Activated CD8-positive, alpha-beta T cell treated with anti-CD3 and anti-CD28 coated beads, Interleukin-2, amount 10 ng/mL, durations not matched to agents 7 days and 5 days (primary cell): ENCODE results near the gene SLC6A17. TPM values are rescaled to one million over a fixed set of nuclear protein-coding genes. Genes with fewer than 3 reads are reported as not detected.

Experiments used
- ATAC-seq: fragments of 150-1000 bp; cut with Tn5 transposase; one replicate; pipeline ENCODE4 v1.10.0; 2021; ENCODE audit warnings: moderate library complexity
- CTCF ChIA-PET: fragments of 350-600 bp; sonication (Branson Sonifier 250); formaldehyde crosslinking; loops from one replicate; lab custom pipeline; 2021; ENCODE audit warnings: antibody characterized with exemption; lab: Charles Lee
- POLR2A ChIA-PET: fragments of 350-600 bp; sonication (Branson Sonifier 250); formaldehyde crosslinking; loops from one replicate; lab custom pipeline; 2021; ENCODE audit warnings: antibody characterized with exemption; lab: Charles Lee
- DNase-seq: peaks from one replicate; pipeline ENCODE4 v3.0.0-alpha.2; 2020
- H3K27ac Mint-ChIP-seq: one replicate; pipeline ENCODE4 v1.8.0; 2021; ENCODE audit warnings: mild to moderate bottlenecking, mixed read lengths
- H3K27me3 Mint-ChIP-seq: one replicate; pipeline ENCODE4 v1.8.0; 2021; ENCODE audit warnings: low read depth, mixed read lengths
- H3K36me3 Mint-ChIP-seq: one replicate; pipeline ENCODE4 v1.8.0; 2021; ENCODE audit warnings: low read depth, mixed read lengths
- H3K4me1 Mint-ChIP-seq: one replicate; pipeline ENCODE4 v1.8.0; 2021; ENCODE audit warnings: low read depth, mixed read lengths
- H3K4me3 Mint-ChIP-seq: one replicate; pipeline ENCODE4 v1.8.0; 2021; ENCODE audit warnings: mild to moderate bottlenecking, mixed read lengths
- H3K9me3 Mint-ChIP-seq: one replicate; pipeline ENCODE4 v1.8.0; 2022; ENCODE audit warnings: mixed read lengths; ENCODE audit not compliant: insufficient read depth
- total RNA-seq, 2 experiments: library from RNA; stranded (reverse); gene quantifications; one replicate each; pipeline ENCODE4 v1.2.3, GENCODE V29; 2021

The SLC6A17 gene
- total RNA-seq, 2 experiments from 2014 or later, result not detected

DNA sequence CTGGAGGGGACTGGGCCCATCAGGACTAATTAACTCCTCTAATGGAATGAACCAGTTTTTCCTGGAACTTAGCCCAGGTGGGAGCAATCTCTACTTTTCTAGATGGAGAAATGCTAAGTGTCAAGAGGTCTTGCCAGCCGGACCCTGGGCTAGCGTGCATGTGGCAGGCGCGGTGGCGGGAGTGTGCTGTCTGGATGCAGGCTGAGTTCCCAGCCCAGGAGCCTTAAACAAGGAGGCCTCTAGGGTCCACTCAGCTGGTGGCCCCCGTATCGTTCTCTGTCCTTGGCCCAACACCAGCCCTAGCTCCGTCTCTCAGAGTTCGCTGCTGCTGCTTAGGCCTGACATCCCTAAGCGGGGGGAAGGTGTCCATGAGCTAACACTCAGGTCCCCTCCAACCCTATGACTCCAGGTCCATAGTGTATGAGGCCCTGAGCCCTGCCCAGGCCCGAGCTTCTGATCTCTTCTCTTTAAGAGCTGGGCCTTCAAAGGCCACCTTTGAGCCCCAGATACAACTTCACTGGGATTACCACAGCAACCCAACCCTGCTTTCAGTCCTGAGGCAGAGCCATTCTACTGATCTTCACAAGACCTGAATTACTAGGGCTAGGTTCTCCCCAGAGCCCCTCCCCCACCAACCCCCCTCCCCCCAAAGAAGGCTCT is 56.1 kb downstream of the SLC6A17 start:
- ATAC-seq (no peak), DNase-seq (no peak)
- Mint-ChIP-seq H3K27me3 (peaks cover 2% of the 10 kb centered on the region), H3K4me1 (peaks cover 40% of the 10 kb centered on the region), H3K9me3 (no peaks in the 10 kb centered on the region), H3K36me3 (no peaks in the 10 kb centered on the region), H3K4me3 (no peak overlapping the region), H3K27ac (no peak overlapping the region)
- POLR2A ChIA-PET, result interaction anchor here (7.3 kb wide), 1 partner anchor 132 kb away, joined by 69 read pairs; the partner anchor contains the start of gene RBM15
- CTCF ChIA-PET, result interaction anchor here (0.6 to 10.7 kb wide), 26 partner anchors 9 to 291 kb away, joined by 3 to 460 read pairs (median 6); partner anchors contain the start of genes LAMTOR5 and RBM15

- peaks cover 46% of the 10 kb centered on the region for H3K4me1 Mint-ChIP-seq
- peaks cover 8% of the 10 kb centered on the region for H3K27me3 Mint-ChIP-seq
- H3K27ac Mint-ChIP-seq, result peak overlapping the region; percentile 58
- POLR2A ChIA-PET, result interaction anchor here (0.6 to 7.3 kb wide), 4 partner anchors 105 to 200 kb away, joined by 3 to 69 read pairs (median 4); partner anchors contain the start of genes LAMTOR5 and RBM15
- DNase-seq (peak; percentile 88), ATAC-seq (peak; percentile 14)
- H3K36me3 Mint-ChIP-seq, result peaks cover 1% of the 10 kb centered on the region
- H3K4me3 Mint-ChIP-seq, result no peak overlapping the region
- CTCF ChIA-PET, result interaction anchor here (0.5 to 10.7 kb wide), 66 partner anchors 9 to 396 kb away, joined by 3 to 460 read pairs (median 5); partner anchors contain the start of genes LAMTOR5, RBM15 and STRIP1
- no peaks in the 10 kb centered on the region for H3K9me3 Mint-ChIP-seq
These were observed 57.5 kb downstream of the SLC6A17 start for GRCh38 chr1:110207831-110208230.

DNA sequence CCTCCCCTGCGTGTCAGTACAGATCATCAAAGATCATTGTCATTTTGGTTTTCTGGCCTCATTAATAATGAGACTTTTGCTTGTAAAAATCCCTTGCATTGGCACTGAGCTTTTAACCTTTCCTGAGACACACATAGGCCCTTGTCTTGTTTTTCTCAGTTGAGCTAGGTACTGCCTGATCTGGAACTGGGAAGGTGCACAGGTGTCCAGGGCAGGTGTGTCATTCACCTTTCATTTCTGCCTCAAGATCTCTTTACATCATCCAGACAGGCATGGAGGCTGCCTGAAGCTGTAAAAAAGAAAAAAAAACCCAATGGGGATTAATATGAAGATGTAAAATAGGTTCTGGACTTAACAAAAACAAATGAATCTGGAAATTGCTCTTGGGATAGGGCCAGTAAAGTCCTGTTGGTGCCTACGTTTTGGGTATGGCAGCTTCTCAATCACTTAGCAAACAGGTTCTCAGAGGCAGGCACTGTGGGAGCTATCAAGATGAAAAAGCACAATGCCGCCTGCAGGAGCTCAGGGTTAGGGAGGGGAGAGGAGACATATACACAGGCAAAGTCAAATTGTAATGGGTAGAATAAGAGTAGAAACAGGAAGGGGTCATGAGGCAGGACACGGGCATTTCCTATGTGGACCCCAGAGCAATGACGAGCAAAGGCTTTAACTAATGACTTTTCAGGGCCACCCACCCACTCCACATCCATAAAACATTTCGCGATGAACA is 58.8 kb downstream of the SLC6A17 start:
- Mint-ChIP-seq H3K9me3 (no peaks in the 10 kb centered on the region), H3K27me3 (peaks cover 8% of the 10 kb centered on the region), H3K4me1 (peaks cover 42% of the 10 kb centered on the region), H3K36me3 (peaks cover 1% of the 10 kb centered on the region), H3K27ac (peak overlapping the region; percentile 95), H3K4me3 (peak overlapping the region; percentile 80)
- CTCF ChIA-PET, result interaction anchor here (0.7 to 10.7 kb wide), 27 partner anchors 10 to 300 kb away, joined by 3 to 460 read pairs (median 6); partner anchors contain the start of genes LAMTOR5, RBM15 and STRIP1
- DNase-seq (no peak), ATAC-seq (no peak)
- POLR2A ChIA-PET, result interaction anchor here (0.7 to 7.3 kb wide), 5 partner anchors 17 to 187 kb away, joined by 3 to 69 read pairs (median 3); partner anchors contain the start of gene RBM15

DNA sequence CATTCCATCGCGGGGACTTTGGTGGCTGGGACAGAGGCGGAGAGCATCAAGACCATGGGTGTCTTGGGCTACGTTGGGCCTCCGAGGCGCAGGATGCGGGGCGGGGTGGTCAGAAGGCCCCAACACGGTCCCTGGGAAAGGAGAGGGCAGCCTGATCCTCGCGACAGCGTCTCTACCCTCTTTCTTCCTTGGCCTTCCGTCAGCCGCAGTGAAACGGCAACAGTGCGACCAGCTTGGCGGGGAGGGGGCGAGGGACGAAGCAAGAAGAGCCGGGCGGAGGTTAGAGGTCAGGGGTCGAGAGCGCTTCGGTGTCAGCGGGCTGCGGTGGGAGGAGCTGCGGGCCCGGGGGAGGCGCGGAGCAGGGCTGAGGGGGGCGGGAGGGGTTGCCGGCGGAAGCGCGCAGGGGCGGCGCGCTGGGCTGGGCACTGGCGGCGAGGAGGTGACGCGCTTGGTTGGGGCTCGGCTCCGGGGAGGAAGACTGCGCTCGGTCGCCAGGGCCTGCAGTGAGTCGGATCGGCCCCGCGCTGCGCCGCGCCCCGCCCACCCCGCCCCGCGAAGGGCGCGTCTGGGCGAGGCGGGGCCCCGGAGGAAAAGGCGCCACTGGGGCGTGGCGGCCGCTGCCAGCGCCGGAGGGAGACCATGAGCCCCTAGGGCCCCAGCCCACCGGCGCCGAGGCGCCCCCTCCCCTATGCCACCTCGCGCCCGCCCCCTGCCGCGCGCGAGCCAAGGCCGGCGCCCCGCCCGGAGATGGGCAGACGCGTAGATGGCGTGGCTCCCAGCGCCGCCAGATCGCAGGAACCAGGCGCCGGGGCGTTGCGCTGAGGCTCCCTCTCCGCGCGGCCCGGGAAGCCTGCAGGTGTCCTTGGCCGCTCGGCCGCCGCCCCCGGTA is 59.7 kb downstream of the SLC6A17 start, which contains the start of gene KCNC4:
Gene KCNC4 (plus strand): TSS at position 600 of the 889 bp plus-strand sequence. CDS start 1,186 bp downstream, outside the sequence.
- peak within 1 kb of the TSS; percentile 81 for H3K4me3 Mint-ChIP-seq
- H3K36me3 Mint-ChIP-seq, result peaks cover 1% of the 10 kb centered on the region
- H3K9me3 Mint-ChIP-seq, result no peaks in the 10 kb centered on the region
- H3K4me1 Mint-ChIP-seq, result peaks cover 42% of the 10 kb centered on the region
- POLR2A ChIA-PET, result interaction anchor here (0.7 to 7.3 kb wide), 4 partner anchors 18 to 176 kb away, joined by 3 to 69 read pairs (median 4); partner anchors contain the start of genes RBM15 and STRIP1
- DNase-seq (peak; percentile 96), ATAC-seq (peak; percentile 92)
- H3K27me3 Mint-ChIP-seq, result peaks cover 8% of the 10 kb centered on the region
- CTCF ChIA-PET, result interaction anchor here (0.7 to 10.7 kb wide), 16 partner anchors 9 to 299 kb away, joined by 3 to 460 read pairs (median 20); partner anchors contain the start of genes LAMTOR5 and RBM15
- peak within 1 kb of the TSS; percentile 95 for H3K27ac Mint-ChIP-seq

DNA sequence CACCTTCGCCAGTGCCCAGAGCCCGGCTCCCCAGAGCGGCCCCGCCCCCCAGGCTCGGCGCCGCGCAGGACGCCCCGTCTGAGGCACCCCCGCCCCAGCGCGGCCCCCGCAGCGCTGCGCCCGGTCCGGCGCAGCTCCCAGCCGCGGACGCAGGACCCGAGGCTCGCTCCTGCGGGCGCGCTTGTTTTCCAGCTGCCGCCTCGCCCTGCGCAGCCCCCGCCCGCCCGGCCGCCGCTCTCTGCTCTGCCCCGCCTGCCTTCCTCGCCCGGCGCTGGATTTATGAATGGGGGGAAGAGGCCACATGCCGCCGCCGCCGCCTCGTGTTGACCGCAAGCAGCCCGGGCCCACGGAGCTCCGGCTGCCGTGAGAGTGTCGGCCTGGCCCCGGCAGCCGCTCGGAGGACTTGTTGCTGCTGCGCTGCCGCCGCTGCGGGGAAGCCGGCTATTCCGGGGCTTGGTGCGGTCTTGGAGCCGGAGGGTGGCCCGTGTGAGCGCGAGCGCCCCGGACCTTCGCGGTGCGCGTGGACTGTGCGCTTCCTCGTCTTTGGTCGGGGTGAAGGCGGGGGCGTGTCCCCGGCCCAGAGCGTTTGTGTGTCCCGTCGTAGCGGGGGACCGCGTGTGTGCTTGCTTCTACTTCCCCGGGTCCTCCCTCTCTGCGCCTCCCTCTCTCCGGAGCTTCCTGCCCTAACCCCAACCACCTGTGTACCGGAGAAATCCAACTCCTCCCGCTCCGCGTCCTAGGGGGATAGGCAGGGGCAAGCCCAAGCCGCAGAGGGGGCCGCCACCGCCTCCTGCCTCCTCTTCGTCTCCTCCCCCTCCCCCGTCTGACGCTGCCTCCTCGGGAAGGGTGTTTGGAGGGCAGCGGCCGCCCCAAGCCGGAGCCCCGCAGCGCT is 60.6 kb downstream of the SLC6A17 start:
- H3K36me3 Mint-ChIP-seq, result peaks cover 1% of the 10 kb centered on the region
- ChIA-PET POLR2A (interaction anchor here (0.6 to 7.3 kb wide), 4 partner anchors 128 to 434 kb away, joined by 3 to 69 read pairs (median 4); partner anchors contain the start of genes RBM15 and STRIP1), CTCF (interaction anchor here (0.7 to 10.7 kb wide), 6 partner anchors 8 to 286 kb away, joined by 3 to 460 read pairs (median 16); no protein-coding TSS in a partner anchor)
- H3K9me3 Mint-ChIP-seq, result no peaks in the 10 kb centered on the region
- ATAC-seq (peak; percentile 23), DNase-seq (peak; percentile 67)
- H3K4me3 Mint-ChIP-seq, result peak overlapping the region; percentile 81
- H3K27ac Mint-ChIP-seq, result peak overlapping the region; percentile 80
- peaks cover 8% of the 10 kb centered on the region for H3K27me3 Mint-ChIP-seq
- peaks cover 42% of the 10 kb centered on the region for H3K4me1 Mint-ChIP-seq

DNA sequence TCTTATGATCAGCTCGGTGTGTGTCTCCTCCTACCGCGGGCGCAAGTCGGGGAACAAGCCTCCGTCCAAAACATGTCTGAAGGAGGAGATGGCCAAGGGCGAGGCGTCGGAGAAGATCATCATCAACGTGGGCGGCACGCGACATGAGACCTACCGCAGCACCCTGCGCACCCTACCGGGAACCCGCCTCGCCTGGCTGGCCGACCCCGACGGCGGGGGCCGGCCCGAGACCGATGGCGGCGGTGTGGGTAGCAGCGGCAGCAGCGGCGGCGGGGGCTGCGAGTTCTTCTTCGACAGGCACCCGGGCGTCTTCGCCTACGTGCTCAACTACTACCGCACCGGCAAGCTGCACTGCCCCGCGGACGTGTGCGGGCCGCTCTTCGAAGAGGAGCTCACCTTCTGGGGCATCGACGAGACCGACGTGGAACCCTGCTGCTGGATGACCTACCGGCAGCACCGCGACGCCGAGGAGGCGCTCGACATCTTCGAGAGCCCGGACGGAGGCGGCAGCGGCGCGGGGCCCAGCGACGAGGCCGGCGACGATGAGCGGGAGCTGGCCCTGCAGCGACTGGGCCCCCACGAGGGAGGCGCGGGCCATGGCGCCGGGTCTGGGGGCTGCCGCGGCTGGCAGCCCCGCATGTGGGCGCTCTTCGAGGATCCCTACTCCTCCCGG is 61.3 kb downstream of the SLC6A17 start:
- Mint-ChIP-seq H3K4me1 (peaks cover 45% of the 10 kb centered on the region), H3K27me3 (peaks cover 8% of the 10 kb centered on the region), H3K9me3 (no peaks in the 10 kb centered on the region), H3K36me3 (peaks cover 1% of the 10 kb centered on the region), H3K27ac (peak overlapping the region; percentile 80), H3K4me3 (peak overlapping the region; percentile 81)
- no peak for ATAC-seq
- CTCF ChIA-PET, result interaction anchor here (1.0 to 5.7 kb wide), 6 partner anchors 9 to 285 kb away, joined by 3 to 74 read pairs (median 12); partner anchors contain the start of gene RBM15
- POLR2A ChIA-PET, result interaction anchor here (0.6 to 7.3 kb wide), 2 partner anchors 127 to 433 kb away, joined by 3 to 69 read pairs; partner anchors contain the start of gene RBM15
- no peak for DNase-seq

GRCh38 chr1:110212169-110213142 is 62.2 kb downstream of the SLC6A17 start:
- peaks cover 39% of the 10 kb centered on the region for H3K4me1 Mint-ChIP-seq
- ChIA-PET CTCF (interaction anchor here (0.7 to 2.6 kb wide), 6 partner anchors 10 to 248 kb away, joined by 3 to 17 read pairs (median 10); partner anchors contain the start of gene RBM15), POLR2A (interaction anchor here (0.6 to 7.3 kb wide), 2 partner anchors 126 to 229 kb away, joined by 3 to 69 read pairs; partner anchors contain the start of gene RBM15)
- no peak for ATAC-seq
- peaks cover 1% of the 10 kb centered on the region for H3K36me3 Mint-ChIP-seq
- H3K4me3 Mint-ChIP-seq, result peak overlapping the region; percentile 65
- no peaks in the 10 kb centered on the region for H3K9me3 Mint-ChIP-seq
- peak overlapping the region; percentile 67 for H3K27ac Mint-ChIP-seq
- DNase-seq, result no peak
- peaks cover 8% of the 10 kb centered on the region for H3K27me3 Mint-ChIP-seq

DNA sequence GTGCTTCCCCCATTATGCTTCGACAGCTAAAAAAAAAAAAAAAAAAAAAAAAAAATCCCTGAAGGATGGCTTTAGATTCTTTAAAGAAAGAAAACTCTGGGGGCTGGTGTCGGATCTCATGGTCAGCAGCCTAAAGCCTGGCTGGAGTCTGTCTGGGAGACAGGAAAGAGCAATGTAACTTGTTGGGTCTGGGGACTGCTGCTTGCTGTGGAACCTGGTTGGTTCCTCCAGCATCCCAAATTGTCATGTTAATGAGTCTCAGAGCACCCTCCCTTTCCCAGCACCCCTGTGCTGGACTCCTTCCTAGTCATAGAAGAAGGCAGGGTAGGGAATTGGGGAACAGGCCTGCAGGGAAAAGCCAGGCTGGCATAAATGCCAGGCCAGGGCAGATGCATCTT is 62.8 kb downstream of the SLC6A17 start:
- no peak overlapping the region for H3K4me3 Mint-ChIP-seq
- peaks cover 8% of the 10 kb centered on the region for H3K27me3 Mint-ChIP-seq
- no peak overlapping the region for H3K27ac Mint-ChIP-seq
- DNase-seq (no peak), ATAC-seq (no peak)
- no peaks in the 10 kb centered on the region for H3K9me3 Mint-ChIP-seq
- H3K4me1 Mint-ChIP-seq, result peaks cover 33% of the 10 kb centered on the region
- H3K36me3 Mint-ChIP-seq, result peaks cover 1% of the 10 kb centered on the region
- CTCF ChIA-PET, result interaction anchor here (0.7 to 2.6 kb wide), 5 partner anchors 10 to 247 kb away, joined by 3 to 17 read pairs (median 10); partner anchors contain the start of gene RBM15
- POLR2A ChIA-PET, result interaction anchor here (0.6 to 7.3 kb wide), 2 partner anchors 126 to 229 kb away, joined by 3 to 69 read pairs; partner anchors contain the start of gene RBM15
